GM18861 (cell line): Measurements from ENCODE around the gene TEX9.
A peak's percentile ranks its signal among the peaks of the same experiment; 100 is the strongest.
"Not testable (repeated sequence)": the region's sequence is repeated elsewhere in the genome, so short reads cannot be mapped to it uniquely, and the experiment has no call there.

ENCODE experiments used
- ATAC-seq: cut with Tn5 transposase; IDR thresholded peaks from one replicate; pipeline ENCODE4 v1.9.1; 2021; ENCODE audit not compliant: unreplicated experiment

TEX9 gene

DNA sequence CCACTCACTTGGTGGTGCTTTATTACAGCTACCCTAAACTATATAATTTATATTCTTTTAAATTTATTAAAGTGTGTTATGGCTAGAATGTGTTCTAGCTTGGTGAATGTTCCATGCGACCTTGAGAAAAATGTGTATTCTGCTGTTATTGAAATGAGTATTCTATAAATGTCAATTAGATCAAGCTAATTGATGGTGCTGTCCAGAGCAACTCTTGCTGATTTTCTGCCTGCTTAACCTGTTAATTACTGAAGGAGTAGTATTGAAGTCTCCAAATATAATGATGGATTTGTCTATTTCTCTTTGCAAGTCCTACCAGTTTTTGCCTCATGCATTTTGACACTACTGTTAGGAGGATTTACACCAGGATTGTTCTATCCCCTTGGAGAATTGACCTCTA, 3.2 kb upstream of the TEX9 start:
- ATAC-seq = no peak

DNA sequence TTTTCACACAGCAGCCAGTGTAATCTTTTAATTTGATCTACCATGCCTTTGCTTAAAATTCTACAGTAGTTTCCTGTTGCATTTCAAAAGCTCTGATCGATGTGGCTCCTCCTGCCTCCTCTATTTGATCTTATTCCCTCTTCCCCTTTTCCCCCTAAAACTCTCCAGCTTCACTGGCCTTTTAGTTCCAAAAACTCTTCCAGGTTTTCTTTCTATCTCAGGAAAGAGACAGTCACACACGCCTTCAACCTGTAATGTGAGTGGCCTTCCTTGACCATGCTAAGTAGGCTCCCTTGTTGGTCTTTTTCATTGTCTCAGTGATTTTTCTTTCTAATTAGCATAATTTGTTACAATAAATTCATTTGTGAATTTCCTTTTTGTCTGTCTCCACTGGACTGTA, 985 bp downstream of the TEX9 start:
- no peak for ATAC-seq

DNA sequence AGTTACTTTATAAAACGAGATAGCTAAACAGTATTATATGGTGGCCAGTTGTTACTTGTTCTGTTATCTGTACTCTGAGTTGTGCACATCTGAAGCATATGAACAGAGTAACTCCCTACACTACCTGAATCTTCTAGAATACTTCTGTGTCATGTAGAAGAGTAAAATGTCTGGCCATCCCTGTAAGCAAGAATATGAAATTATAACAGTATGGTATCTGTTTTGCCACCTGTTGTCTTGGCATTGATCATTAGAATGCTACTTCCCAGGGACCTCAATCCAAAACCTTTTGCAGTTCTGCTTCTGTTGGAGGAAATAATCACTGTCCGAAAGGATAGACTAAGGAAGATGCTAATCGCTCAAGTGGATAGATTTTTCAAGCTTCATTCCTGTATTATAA, 1.9 kb downstream of the TEX9 start:
- ATAC-seq = no peak

DNA sequence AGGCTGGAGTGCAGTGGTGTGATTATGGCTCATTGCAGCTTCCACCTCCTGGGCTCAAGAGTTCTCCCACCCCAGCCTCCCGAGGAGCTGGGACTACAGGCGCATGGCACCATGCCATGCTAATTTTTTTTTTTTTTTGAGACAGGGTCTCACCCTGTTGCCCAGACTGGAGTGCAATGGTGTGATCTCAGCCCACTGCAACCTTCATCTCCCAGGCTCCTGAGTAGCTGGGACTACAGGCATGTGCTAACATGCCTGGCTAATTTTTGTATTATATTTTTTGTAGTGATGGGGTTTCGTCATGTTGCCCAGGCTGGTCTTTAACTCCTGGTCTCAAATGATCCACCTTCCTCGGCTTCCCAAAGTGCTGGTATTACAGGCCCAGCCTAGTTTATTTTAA, 4.0 kb downstream of the TEX9 start:
- no peak for ATAC-seq

DNA sequence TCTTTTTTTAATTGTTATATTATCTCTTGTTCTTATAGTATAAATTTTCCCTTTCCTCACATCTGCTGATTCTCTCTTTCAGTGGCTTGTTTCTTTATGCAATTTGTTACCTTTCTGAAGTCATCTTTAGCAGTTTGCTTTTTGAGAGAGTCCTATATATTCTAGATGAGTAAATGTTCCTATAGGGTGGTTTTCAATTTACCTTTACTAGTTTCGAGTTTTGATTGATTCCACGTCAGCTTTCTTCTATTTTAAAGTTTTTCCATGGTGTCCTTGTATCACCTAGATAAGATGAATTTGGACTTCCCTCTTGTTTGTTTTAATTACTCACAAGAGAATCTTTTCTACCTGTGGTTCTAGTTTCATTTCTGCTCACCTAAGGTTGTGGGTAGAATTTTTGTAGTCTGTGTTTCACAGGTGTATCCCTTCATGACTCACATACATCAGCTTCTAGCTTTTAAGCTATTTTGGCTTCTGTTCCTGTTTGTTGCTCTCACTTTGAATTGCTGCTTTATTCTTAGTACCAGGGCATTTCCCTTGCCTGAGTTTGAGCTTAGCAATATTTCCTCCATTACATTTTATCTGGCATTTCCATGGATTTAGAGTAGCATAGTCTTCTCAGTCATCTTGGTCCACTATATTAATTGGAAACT, 6.4 kb downstream of the TEX9 start:
- ATAC-seq = peak; percentile 89

DNA sequence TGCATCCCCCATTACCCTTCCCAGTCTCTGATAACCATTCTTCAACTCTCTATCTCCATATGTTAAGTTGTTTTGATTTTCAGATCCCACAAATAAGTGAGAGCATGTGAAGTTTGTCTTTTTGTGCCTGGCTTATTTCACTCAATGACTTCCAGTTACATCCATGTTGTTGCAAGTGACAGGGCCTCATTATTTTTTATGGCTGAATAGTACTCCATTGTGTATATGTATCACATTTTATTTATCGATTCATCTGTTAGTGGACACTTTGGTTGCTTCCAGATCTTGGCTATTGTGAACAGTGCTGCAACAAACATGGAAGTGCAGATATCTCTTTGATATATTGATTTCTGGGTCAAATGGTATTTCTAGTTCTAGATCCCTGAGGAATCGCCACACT, 9.5 kb downstream of the TEX9 start:
- ATAC-seq = not testable (repeated sequence)

DNA sequence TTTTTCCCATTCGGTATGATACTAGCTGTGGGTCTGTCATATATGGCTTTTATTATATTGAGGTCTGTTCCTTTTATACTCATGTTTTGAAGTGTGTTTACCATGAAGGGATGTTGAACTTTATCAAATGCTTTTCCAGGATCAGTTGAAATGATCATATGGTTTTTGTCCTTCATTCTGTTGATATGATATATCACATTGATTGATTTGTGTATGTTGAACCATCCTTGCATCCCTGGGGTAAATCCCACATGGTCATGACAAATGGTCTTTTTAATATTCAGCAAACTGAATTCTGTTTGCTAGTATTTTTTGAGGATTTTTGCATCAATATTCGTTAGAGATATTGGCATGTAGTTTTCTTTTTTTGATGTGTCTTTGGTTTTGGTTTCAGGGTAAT, 12.6 kb downstream of the TEX9 start:
- not testable (repeated sequence) for ATAC-seq

DNA sequence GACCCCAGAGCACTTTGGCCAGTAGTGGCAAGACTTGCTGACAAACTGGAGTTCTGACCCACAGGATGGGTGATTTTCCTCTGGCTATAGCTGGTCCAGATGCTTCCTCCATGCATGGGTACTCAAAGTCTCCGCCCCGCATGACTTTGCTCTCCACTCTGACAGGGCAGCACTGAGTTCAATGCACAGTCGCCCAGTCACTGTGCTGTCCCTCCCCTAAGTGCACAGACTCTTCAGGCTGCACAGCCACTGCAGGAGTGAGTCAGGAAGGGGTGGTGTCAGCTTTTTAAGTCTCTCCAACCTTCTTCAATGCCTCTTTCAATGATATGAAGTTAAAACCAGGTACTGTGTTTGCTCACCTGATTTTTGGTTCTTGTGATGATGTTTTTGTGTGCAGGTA, 17.8 kb downstream of the TEX9 start:
- no peak for ATAC-seq

DNA sequence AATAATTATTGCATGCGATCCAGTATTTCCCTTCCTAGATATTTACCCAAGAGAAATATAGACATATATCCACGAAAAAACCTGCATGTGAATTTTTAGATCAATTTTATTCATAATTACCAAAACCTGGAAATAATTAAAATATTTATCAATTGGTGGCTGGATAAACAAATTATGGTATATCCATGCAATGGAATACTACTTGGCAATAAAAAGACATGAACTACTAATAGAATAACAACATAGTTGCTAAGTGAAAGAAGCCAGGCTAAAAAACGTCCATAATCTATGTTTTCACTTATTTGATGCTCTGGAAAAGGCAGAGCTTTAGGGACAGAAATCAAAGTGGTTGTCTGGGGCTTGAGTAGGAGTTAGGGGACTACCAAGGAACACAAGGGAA, 20.7 kb downstream of the TEX9 start:
- no peak for ATAC-seq

DNA sequence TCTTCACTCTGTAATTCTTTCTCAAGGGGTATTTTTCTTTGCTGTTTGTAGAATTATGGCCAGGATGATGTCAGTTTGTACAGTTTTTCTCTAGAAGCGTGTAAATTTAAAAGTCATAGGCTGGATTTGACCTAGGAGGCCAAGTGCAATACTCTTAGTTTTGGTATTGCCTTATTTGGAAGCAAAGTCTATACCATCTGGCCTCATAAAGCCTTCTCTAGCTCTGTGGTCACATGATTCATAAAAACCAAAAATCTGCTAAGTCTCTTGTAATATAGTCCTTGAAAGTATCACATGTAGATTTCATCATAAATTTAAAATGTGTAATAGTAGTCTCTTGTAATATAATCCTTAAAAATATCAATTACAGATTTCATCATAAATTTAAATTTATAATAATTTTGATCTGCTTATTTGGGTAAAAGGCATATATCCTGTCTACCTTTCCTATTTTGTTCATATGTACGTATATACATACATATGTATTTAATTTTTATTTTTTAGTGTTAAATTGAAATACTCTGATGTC, 25.6 kb downstream of the TEX9 start:
- no peak for ATAC-seq

DNA sequence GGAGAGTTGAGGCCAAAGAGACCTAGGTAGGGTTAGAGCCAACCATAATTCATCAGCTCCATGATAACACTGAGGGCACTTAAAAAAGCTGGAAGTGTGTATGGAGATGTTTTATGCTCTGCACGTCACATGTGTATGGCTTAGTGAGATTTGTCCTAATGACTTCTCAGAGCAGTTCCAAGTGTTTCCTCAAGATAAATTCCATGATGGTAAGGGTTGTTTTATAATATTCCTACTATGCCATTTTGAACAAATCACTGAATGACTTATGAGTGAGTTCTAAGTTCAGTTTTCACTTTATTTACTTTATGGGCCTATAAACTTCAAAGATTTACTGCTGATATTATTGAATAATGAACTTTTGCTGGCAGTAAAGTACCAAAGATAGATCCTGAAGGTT, 28.1 kb downstream of the TEX9 start:
- no peak for ATAC-seq

DNA sequence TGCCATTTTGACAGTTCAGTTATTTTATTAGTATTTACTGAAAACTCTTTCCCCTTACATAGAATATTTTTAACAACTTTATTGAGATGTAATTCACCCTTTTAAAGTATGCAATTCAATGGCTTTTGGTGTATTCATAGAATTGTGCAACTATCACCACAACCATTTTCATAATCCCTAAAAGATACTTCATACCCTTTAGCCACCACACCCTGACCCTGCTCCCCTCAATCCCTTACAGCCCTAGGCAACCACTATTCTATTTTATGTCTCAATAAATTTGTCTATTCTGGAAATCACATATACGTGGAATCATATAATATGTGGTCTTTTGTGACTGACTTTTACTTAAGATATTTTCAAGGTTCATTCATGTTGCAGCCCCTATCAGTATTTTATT, 29.7 kb downstream of the TEX9 start:
- no peak for ATAC-seq

DNA sequence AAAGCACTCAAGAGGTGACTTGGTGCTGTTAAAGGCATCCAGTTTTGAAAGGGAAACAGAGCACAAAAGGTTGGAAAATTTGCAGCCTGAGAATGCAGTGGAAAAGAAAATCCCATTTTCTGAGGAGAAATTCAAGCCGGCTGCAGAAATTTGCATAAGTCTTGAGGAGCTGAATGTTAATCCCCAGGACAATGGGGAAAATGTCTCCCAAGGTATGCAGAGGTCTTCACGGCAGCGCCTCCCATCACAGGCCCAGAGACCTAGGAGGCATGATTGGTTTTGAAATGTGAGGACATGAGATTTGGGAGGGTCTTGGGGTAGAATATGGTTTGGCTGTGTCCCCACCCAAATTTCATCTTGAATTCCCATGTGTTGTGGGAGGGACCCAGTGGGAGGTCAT, 32.1 kb downstream of the TEX9 start:
- not testable (repeated sequence) for ATAC-seq

DNA sequence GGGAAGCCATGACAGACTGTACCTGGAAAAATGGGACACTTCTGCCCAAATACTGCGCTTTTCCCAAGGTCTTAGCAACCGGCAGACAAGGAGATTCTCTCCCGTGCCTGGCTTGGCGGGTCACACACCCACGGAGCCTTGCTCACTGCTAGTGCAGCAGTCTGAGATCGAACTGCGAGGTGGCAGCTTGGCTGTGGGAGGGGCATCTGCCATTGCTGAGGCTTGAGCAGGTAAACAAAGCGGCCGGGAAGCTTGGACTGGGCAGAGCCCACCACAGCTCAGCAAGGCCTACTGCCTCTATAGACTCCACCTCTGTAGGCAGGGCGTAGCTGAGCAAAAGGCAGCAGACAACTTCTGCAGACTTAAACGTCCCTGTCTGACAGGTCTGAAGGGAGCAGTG, 34.0 kb downstream of the TEX9 start:
- not testable (repeated sequence) for ATAC-seq

DNA sequence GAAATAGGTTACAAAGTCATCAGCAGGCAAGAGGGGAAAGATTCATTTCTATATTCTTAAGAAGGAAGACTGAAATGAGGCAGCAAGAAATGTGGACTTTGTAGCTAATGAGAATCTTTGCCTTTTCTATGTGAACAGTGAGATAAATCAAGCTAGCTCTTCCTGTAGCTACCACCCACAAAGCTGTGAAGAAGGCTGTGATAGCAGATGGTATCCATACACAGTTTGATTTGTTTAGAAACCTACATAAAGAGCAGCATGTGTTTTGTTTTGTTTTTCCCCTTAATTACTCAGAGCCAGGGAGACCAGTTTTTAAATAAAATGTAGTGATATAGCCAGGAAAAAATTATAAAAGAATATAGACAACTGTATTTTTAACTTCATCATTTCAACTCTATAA, 45.5 kb downstream of the TEX9 start:
- ATAC-seq = no peak

DNA sequence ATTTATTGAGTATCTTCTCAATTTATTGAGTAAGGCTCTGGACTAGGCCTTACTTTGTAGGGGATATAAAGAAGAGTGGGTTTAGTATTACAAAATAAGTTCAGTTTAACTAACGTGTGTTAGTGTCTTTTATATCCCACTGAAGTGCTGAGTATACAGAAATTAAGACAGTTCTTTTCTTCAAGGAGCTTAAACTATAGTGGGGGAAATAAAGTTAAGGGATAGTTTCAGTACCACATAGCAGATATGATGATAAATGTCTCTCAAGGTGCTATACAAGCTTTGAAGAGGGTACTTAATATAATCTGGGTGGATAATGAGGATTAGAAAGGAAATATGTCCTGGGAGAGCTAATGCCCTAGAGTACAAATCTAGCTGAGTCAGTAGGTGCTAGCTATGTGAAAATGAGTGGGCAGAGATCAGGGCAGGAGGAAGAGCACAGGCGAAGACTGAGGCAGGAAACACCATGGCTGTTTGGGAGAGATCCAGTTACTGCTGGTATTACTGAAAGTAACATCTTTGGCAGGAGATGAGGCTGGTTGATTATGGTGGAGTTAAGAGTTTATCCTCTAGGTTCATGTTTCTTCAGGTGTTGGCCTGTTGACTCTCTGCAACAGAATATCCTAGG, 46.0 kb downstream of the TEX9 start:
- ATAC-seq = no peak

DNA sequence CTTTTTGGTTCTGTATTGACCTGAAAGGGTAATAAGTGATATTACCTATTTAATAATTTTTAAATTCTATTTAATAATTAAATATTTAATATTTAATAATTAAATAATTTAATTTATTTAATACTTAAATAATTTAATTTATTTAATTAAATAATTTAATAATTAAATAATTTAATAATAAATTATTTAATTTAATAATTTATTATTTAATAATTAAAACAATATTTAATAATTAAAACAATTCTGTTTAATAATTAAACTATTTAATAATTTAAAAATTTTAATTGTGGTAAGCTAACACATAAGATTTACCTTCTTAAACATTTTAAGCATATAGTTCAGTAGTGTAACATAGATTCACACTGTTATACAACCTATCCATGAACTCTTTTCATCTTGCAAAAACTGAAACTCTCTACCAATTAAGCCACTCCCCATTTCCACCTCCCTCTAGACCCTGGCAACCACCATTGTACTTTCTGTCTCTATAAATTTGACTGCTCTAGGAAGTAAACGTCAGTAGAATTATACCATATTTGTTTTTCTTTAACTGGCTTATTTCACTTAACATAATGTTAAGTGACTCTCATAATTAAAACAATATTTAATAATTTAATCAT, 48.0 kb downstream of the TEX9 start:
- ATAC-seq = not testable (repeated sequence)

DNA sequence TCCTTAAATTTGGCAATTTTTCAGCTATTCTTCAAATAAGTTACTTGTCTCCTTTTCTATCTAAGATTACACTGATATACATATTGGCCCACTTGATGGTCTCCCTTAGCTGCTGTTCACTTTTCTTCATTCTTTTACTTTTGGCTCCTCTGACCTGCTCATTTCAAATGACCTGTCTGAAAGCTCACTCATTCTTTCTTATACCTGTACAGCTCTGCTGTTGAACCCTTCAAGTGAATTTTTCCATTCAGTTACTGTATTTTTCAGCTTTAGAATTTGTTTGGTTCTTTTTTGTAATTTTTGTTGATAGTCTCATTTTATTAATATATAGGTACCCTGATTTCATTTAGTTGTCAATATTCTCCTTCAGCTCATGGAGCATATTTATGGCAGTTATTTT, 60.0 kb downstream of the TEX9 start:
- ATAC-seq = no peak

DNA sequence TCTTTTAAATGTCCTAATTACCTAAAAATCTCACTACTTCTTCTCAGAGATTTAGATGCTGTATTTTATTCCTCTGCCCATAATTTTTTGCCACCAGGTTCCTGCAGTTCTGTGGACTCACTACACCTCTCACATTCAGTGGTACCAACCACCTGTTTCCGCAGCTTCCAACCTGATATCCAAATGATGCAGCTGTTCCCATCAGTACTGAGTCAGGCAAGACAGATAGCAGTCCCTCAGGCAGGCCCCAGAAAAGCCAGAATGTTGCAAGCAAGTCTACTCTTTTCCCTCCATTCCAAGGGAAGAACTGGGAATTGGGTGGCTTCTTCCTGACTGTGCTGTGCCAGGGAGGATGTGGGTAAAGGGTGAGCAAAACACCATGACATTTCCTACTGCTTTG, 60.8 kb downstream of the TEX9 start:
- ATAC-seq = no peak

DNA sequence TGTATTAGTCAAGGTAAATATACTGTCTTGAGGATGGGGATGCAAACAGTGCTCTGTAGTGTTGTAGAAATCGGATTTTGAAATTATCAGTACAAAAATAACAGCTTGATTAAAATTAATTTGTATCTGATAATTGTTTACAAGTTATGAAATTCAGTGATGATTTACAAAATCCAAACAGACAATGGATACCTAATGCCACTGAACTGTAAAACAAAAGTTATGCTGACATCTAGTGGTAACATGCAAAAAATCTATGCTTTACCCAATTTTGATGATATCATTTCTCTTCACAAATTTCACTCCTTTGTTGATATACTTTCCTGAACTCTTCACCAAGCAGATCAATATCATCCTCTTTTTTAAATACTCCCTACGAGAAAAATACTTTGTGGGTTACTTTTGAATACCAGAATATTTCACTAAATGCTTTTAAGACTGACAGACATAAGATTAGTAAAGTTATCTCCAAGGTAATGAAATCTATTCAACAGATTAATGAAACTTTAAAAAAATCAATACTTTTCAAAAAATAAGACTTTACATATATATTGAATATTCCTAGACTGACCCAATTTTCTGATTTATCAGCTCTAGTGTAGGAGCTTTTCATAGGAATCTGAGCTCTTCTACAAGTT, 63.7 kb downstream of the TEX9 start:
- ATAC-seq = peak; percentile 56

DNA sequence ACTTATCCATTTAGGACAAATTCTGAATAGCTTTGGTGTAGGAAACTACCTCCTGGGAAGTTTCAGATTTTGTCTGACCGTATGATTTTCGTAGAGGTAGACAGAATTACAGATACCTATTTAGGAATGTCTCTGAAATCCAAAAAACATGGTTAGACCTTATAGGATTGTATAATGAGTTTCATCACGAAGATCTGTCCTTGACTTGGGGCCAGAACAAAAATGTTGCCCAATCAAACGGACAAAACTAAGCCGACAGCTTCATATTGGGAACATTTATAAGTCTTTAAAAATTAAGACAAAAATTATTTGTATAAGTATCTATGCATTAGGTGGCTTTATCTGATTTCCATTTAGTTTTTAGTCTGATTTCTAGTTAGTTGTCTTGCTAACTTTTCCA, 67.1 kb downstream of the TEX9 start:
- ATAC-seq = no peak

DNA sequence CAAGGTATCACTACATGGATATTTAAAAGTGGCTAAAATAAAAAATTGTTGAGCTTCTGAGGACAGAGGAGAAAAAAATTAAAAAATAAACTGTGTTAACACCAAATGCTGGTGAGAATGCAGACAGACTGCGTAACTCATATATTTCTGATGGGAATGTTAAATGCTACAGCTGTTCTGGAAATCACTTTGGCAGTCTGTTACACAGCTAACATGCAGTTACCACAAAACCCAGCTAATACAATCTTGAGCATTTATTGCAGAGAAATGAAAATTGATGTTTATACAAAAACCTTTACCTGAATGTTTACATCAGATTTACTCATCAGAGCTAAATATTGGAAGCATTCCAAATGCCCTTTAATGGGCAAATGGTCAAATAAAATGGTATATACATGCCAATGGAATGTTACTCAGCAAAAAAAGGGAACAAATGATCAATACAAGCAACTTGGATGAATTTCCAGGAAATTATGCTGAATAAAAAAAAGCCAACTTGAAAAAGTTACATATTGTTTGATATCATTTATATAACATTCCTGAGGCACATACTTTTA, 75.1 kb downstream of the TEX9 start:
- ATAC-seq = no peak
